Ascending aorta (tissue), 2 donors: ENCODE measurements around the gene LARGE2. TPM values are rescaled to one million over a fixed set of nuclear protein-coding genes. Genes with fewer than 3 reads are reported as not detected.

Experiments
- DNase-seq, 2 donors: peaks; one replicate each; pipeline ENCODE4 v3.0.0-alpha.2; 2019; ENCODE audit warnings: low spot score in 2 of 2
- H3K27ac ChIP-seq, 2 donors: fragments of 200-600 bp; sonication (generic); one replicate each; pipeline ENCODE4 v1.5.1; 2016 to 2017; ENCODE audit warnings: mild to moderate bottlenecking in 1 of 2
- H3K27me3 ChIP-seq: fragments of 200-600 bp; sonication (generic); one replicate; pipeline ENCODE4 v1.5.1; 2017
- H3K36me3 ChIP-seq, 2 donors: fragments of 200-600 bp; sonication (generic); one replicate each; pipeline ENCODE4 v1.5.1; 2016
- H3K4me1 ChIP-seq, 2 donors: fragments of 200-600 bp; sonication (generic); one replicate each; pipeline ENCODE4 v1.5.1; 2016 to 2017; ENCODE audit warnings: mild to moderate bottlenecking in 1 of 2
- H3K4me3 ChIP-seq, 2 donors: fragments of 200-600 bp; sonication (generic); one replicate each; pipeline ENCODE4 v1.5.1; 2016 to 2017; ENCODE audit warnings: mild to moderate bottlenecking in 1 of 2
- H3K9me3 ChIP-seq, 2 donors: fragments of 200-600 bp; sonication (generic); one replicate each; pipeline ENCODE4 v1.5.1; 2016
- intact Hi-C: fragments of 100-400 bp; cut with DNase I; formaldehyde crosslinking; loops from one replicate; pipeline ENCODE4 v1.15.1; 2023
- total RNA-seq: library from RNA; depleted of rRNA; stranded (reverse); fragments of >200 nt; gene quantifications from one replicate; pipeline ENCODE4 v1.1.0, GENCODE V29; 2016
- TF ChIP-seq, protein P1 (sequence below), 3 experiments: fragments of 200-600 bp in 2 of 3; fragments of 450-650 bp in 1 of 3; sonication (generic) in 2 of 3; IDR thresholded peaks; one replicate each; pipeline ENCODE4 v1.5.1; 2016 to 2019; ENCODE audit warnings: antibody characterized with exemption in 3 of 3, mild to moderate bottlenecking in 1 of 3, moderate library complexity in 1 of 3

LARGE2 gene
- total RNA-seq, 1 donor from 2014 or later: not detected

DNA sequence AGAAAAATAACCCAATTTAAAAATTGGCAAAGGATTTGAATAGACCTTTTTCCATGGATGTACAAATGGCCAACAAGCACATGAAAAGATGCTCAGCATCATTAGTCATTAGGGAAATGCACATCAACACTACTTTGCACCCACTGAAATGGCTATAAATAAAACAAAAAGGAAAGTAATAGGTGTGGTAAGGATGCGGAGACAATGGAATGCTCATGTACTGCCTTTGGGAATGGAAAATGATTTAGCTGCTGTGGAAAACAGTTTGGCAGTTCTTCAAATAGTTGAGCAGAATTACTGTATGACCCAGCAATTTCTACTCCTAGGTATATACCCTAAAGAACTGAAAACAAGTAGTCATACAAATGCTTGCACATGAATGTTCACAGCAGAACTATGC, 37.4 kb downstream of the LARGE2 start:
- no peaks in the 10 kb centered on the region for H3K4me1 ChIP-seq
- no peaks in the 10 kb centered on the region for H3K27me3 ChIP-seq
- TF ChIP-seq, protein P1, sequence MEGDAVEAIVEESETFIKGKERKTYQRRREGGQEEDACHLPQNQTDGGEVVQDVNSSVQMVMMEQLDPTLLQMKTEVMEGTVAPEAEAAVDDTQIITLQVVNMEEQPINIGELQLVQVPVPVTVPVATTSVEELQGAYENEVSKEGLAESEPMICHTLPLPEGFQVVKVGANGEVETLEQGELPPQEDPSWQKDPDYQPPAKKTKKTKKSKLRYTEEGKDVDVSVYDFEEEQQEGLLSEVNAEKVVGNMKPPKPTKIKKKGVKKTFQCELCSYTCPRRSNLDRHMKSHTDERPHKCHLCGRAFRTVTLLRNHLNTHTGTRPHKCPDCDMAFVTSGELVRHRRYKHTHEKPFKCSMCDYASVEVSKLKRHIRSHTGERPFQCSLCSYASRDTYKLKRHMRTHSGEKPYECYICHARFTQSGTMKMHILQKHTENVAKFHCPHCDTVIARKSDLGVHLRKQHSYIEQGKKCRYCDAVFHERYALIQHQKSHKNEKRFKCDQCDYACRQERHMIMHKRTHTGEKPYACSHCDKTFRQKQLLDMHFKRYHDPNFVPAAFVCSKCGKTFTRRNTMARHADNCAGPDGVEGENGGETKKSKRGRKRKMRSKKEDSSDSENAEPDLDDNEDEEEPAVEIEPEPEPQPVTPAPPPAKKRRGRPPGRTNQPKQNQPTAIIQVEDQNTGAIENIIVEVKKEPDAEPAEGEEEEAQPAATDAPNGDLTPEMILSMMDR (IDR thresholded peaks at IDR 0.05): no peak
- H3K27ac ChIP-seq: no peak overlapping the region
- H3K36me3 ChIP-seq: peaks cover 0 to 26% of the 10 kb centered on the region in 2 donors
- no peak for DNase-seq
- H3K4me3 ChIP-seq: no peak overlapping the region
- H3K9me3 ChIP-seq: no peaks in the 10 kb centered on the region
- intact Hi-C loops: loop anchor here (10.0 kb wide), 1 partner anchor 155 kb away; no protein-coding TSS in a partner anchor

DNA sequence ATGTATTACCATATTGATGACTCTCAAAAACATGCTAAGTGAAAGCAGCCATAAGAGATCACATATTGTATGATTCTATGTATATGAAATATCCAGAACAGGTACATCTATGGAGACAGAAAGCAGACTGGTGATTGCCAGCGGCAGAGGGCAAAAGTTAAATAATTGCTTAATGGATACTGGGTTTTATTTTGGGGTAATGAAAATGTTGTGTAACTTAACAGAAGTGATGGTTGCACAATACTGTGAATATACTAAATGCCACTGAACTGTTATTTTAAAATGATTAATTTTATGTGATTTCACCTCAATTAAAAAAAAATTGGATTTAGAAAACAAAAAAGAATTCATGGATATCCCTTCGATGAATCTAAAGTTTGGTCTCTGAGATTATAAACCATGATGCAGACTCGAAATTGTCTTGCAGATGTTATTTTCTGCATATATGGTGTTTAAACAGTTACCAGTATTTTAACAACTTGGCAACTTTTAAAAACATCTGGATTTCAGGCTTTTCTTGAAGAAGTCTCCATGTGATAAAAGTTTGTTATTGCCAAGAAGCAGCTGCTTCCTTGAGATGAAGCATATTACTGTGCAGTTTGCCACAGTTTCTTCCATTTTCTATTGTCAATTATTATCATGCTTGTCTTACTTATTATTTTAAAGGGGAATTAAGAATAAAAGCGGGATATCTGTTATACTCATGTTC, 38.1 kb downstream of the LARGE2 start:
- peaks cover 5 to 29% of the 10 kb centered on the region in 2 donors for H3K36me3 ChIP-seq
- H3K4me3 ChIP-seq: no peak overlapping the region
- intact Hi-C loops: loop anchor here (10.0 kb wide), 1 partner anchor 154 kb away; no protein-coding TSS in a partner anchor
- H3K27me3 ChIP-seq: no peaks in the 10 kb centered on the region
- no peak for DNase-seq
- H3K4me1 ChIP-seq: peaks cover 0 to 2% of the 10 kb centered on the region in 2 donors
- TF ChIP-seq, protein P1 (IDR thresholded peaks at IDR 0.05): no peak
- no peaks in the 10 kb centered on the region for H3K9me3 ChIP-seq
- H3K27ac ChIP-seq: no peak overlapping the region

DNA sequence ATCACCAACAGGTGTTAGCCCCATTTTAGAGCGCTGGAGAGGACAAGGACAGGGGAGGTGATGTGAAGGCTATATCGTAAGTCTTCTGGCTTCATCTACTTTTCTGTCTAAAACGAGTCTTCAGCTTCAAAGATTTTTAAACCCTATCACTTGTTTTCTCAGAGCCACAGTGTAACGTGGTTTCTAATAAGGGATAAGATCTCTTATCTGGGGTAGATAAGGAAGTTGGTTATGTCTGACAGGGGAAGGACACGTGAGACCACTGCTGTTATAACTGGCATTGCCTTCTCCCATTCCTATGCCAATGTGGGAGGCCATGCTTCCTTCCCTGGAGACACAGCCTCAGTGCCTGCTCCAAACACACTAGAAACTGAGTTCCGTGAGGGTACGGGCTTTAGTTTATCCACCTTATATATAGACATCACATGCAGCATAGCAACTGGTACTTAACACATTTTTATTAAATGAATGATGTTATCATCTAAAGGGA, 39.3 kb downstream of the LARGE2 start:
- Histone ChIP-seq H3K36me3 (peaks cover 5 to 31% of the 10 kb centered on the region in 2 donors), H3K9me3 (no peaks in the 10 kb centered on the region), H3K27ac (no peak overlapping the region), H3K4me1 (peaks cover 0 to 2% of the 10 kb centered on the region in 2 donors), H3K27me3 (no peaks in the 10 kb centered on the region), H3K4me3 (no peak overlapping the region)
- TF ChIP-seq, protein P1 (IDR thresholded peaks at IDR 0.05): no peak
- no peak for DNase-seq
- intact Hi-C loops: loop anchor here (10.0 kb wide), 1 partner anchor 153 kb away; no protein-coding TSS in a partner anchor

DNA sequence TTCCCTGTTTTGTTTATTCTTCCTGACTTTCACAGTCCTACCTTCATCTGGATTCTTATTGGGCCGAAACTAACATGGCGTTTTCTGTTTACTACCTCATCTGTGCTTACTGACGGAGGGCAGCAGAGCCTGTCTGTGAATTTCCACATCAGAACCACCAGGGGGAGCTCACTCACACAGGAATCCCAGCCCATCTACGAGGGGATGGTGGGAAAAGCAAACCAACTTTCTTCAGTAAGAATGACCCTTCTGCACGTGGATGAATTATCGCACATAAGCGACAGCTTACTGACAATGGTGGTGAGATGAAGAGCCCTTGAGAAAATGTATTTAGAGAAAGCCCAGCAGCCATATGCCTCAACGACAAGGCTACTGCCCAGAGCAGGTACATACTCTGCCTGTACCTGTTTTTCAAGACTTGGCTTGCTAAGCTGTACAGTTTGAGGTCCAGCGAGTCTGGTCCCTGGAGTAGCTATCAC, 42.5 kb downstream of the LARGE2 start:
- Histone ChIP-seq H3K4me3 (no peak overlapping the region), H3K27ac (peak overlapping the region; percentile 27 to 60), H3K4me1 (peaks cover 0 to 2% of the 10 kb centered on the region in 2 donors), H3K36me3 (peaks cover 9 to 52% of the 10 kb centered on the region in 2 donors), H3K27me3 (no peaks in the 10 kb centered on the region), H3K9me3 (no peaks in the 10 kb centered on the region)
- intact Hi-C loops: loop anchor here (1.0 to 10.0 kb wide), 2 partner anchors 41 to 150 kb away; no protein-coding TSS in a partner anchor
- DNase-seq: peak in 1 of 2 donors; percentile 79
- TF ChIP-seq, protein P1 (IDR thresholded peaks at IDR 0.05): peak; percentile 86 to 90 (median 90)

DNA sequence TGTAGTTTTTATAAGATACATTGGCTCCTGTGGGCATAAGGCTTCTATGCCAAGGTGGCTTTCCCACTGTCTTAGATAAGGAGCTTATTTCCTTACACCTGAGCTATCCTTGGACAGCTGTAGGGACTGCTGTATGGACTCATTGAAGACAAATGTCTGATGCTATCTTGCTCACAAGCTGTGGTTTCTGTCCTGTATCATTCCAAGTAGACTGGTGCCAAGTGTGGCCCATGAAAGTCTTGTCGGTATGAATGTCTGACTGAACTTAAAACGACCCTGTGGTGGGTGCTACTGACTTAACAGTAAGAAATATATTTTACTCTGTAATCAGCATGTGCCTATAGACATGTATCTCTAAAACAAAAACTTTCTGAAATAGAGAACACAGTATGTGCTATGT, 45.0 kb downstream of the LARGE2 start:
- H3K4me3 ChIP-seq: no peak overlapping the region
- H3K27ac ChIP-seq: no peak overlapping the region
- DNase-seq: no peak
- no peaks in the 10 kb centered on the region for H3K9me3 ChIP-seq
- TF ChIP-seq, protein P1 (IDR thresholded peaks at IDR 0.05): no peak
- no peaks in the 10 kb centered on the region for H3K27me3 ChIP-seq
- H3K4me1 ChIP-seq: peaks cover 0 to 2% of the 10 kb centered on the region in 2 donors
- intact Hi-C loops: loop anchor here (10.0 kb wide), 1 partner anchor 147 kb away; no protein-coding TSS in a partner anchor
- peaks cover 20 to 53% of the 10 kb centered on the region in 2 donors for H3K36me3 ChIP-seq
